Fibroblast of the aortic adventitia (primary cell): Measurements from ENCODE around the gene MAS1. TPM values are rescaled to one million over a fixed set of nuclear protein-coding genes. Genes with fewer than 3 reads are reported as not detected.
"Not testable (repeated sequence)": the region's sequence is repeated elsewhere in the genome, so short reads cannot be mapped to it uniquely, and the experiment has no call there.

Experiments
- DNase-seq: peaks from one replicate; pipeline ENCODE4 v3.0.0-alpha.2; 2010; ENCODE audit warnings: low read depth
- H3K4me3 ChIP-seq: 2 replicates; pipeline ENCODE4 v1.5.1; 2011; ENCODE audit warnings: low read depth, mild to moderate bottlenecking, control low read depth, low read length, moderate library complexity
- CTCF ChIP-seq: IDR thresholded peaks from 2 replicates; pipeline ENCODE4 v1.5.1; 2011; ENCODE audit warnings: mild to moderate bottlenecking, low read length, control low read depth, inconsistent platforms; ENCODE audit not compliant: insufficient read depth
- total RNA-seq: library from RNA; depleted of rRNA; stranded (reverse); fragments of >200 nt; gene quantifications from 2 replicates; pipeline ENCODE4 v1.2.3, GENCODE V29; 2012; ENCODE audit warnings: low replicate concordance

MAS1 gene
- under 0.01 and 0.08 TPM in 2 replicates for total RNA-seq

DNA sequence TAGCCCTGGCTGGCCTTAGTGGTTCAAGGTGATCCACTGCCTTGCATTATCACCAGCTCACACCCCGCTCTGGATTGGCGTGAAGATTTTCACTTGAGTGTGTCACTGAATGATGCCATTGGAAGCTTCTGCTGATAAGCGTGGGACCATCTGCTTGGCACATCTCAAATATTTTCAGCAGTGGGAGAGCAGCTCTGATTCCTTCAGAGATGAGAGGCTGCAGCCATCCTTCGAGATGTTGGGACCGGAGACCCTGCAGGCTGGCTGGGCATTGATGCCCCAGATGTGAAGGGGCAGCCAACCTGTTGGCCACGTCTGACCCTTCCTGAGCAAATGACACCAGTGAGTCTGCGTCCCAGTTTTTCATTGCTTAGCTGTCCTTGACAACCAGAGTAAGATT, at the start of gene MAS1:
Gene MAS1 (plus strand): TSS at position 197 of the 400 bp plus-strand sequence. CDS start 15,968 bp downstream, outside the sequence.
- no peak for DNase-seq
- no peak for TF ChIP-seq CTCF
- no peak within 1 kb of the TSS for H3K4me3 ChIP-seq

DNA sequence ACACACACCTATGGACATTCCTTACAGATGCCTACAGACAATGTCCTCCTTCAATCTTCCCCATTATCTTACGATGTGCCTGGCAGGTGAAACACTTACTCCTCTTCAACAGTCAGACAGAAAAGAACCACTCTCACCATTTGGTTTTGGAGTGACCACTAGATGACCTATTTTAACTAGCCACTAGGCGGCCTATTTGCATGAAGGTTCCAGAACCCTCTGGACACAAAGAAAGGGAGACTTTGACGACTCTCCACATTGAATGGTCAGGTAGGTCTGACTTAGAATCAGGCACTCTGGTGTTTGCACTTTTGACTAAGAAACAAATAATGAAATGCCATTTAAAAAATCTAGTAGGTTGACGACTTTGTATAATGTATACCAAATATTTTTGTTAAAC, 48.8 kb upstream of the MAS1 start:
- peak; percentile 27 for DNase-seq
- peak; percentile 53 for TF ChIP-seq CTCF

GRCh38 chr6:159844737-159845645, 45.8 kb upstream of the MAS1 start:
- no peak overlapping the region for H3K4me3 ChIP-seq
- no peak for TF ChIP-seq CTCF
- no peak for DNase-seq

More for the DNA sequence above, 48.8 kb upstream of the MAS1 start:
- H3K4me3 ChIP-seq, result no peak overlapping the region

DNA sequence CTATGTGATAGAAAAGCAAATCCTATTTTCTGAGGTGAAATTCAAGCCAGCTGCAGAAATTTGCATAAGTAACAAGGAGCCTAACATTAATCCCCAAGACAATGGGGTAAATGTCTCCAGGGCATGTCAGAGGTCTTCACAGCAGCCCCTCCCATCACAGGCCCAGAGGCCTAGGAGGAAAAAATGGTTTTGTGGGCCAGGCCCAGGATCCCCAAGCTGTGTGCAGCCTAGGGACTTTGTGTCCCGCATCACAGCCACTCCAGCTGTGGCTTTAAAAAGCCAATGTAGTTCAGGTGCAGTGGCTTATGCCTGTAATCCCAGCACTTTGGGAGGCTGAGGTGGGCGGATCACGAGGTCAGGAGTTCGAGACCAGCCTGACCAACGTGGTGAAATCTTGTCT, 42.2 kb upstream of the MAS1 start:
- DNase-seq, H3K4me3 ChIP-seq: not testable (repeated sequence)

DNA sequence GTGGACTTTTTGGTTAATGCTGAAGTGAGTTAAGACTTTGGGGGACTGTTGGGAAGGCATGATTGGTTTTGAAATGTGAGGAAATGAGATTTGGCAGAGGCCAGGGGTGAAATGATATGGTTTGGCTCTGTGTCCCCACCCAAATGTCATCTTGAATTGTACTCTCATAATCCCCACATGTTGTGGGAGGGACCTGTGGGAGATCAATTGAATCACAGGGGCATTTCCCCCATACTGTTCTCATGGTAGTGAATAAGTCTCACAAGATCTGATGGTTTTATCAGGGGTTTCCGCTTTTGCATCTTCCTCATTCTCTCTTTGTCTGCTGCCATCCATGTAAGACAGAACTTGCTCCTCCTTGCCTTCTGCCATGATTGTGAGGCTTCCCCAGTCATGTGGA, 40.9 kb upstream of the MAS1 start:
- not testable (repeated sequence) for DNase-seq, H3K4me3 ChIP-seq

DNA sequence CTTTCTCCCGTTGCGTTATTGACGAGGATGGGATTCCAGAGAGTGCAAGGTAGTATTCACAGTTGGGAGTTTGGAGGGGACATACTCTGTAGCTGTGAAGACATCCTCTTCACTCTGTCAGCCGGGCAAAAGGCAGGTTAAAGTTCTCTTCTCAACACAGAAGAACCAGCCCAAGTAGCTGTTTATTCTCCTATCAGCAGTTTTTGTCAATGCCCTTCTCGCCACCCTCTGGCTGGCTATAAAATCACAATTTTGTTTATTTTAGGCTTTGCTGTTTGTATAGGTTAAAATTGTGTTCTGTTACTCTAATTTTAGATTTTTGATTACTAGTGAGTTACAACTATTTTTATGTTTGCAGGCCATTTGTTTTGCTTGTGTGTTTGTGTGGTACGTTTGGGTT, 37.9 kb upstream of the MAS1 start:
- peak; percentile 48 for TF ChIP-seq CTCF
- H3K4me3 ChIP-seq, result no peak overlapping the region
- DNase-seq, result peak; percentile 39

DNA sequence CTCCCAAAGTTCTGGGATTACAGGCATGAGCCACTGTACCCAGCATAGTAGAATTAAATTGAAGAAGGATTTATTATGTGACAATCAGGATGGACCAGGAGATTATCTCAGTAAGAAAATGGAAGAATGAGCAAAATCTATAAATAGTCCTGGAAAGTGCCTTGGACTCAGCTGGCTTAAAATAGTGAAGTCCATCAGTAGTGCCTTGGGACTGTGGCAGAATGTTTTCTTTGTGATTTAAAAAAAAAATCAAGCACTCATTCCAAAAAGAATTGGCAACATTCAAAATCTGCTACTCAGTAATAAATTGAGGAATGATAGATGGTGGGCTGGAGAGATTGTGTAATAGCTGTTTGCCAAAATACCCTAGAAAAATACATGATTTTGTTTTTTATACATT, 37.0 kb upstream of the MAS1 start:
- peak; percentile 38 for DNase-seq
- no peak for TF ChIP-seq CTCF
- H3K4me3 ChIP-seq, result no peak overlapping the region

GRCh38 chr6:159854959-159855358, 35.8 kb upstream of the MAS1 start:
- TF ChIP-seq CTCF, result no peak
- H3K4me3 ChIP-seq, result no peak overlapping the region
- no peak for DNase-seq
